Measurements from ENCODE around the gene HNRNPA2B1.
"Not testable (repeated sequence)": the region's sequence is repeated elsewhere in the genome, so short reads cannot be mapped to it uniquely, and the experiment has no call there.

HNRNPA2B1 gene

DNA sequence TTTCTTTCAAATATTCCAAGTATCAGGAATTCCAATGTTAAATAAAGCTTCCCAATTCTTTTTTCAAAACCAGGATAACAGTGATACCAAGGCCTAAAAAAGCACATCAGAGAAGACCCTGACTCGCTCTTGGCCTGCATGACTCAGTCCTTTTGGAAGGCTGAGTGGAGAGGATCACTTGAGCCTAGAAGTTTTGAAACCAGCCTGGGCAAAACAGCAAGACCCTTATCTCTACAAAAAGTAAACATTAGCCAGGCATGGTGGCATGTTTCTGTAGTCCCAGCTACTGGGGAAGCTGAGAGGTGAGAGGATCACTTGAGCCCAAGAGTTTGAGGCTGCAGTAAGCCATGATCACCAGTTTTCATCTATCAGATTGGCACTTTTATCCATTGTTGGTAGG is 29.9 kb downstream of the HNRNPA2B1 start:
- Histone ChIP-seq H3K4me3 (ENCODE audit: low read depth in 1 of 2, low read length in 2 of 2) (no peak overlapping the region), H3K36me3 (ENCODE audit: control insufficient read depth in 1 of 2, insufficient read depth in 2 of 2, low read length in 2 of 2) (no peaks in the 10 kb centered on the region), H3K27ac (ENCODE audit: low read length) (no peak overlapping the region), H3K27me3 (ENCODE audit: low read depth, low read length) (no peaks in the 10 kb centered on the region), H3K9me3 (ENCODE audit: control insufficient read depth in 1 of 2, low read length in 2 of 2) (no peaks in the 10 kb centered on the region), H3K4me1 (ENCODE audit: control insufficient read depth in 1 of 2, insufficient read depth in 2 of 2, low read length in 2 of 2) (no peaks in the 10 kb centered on the region)

DNA sequence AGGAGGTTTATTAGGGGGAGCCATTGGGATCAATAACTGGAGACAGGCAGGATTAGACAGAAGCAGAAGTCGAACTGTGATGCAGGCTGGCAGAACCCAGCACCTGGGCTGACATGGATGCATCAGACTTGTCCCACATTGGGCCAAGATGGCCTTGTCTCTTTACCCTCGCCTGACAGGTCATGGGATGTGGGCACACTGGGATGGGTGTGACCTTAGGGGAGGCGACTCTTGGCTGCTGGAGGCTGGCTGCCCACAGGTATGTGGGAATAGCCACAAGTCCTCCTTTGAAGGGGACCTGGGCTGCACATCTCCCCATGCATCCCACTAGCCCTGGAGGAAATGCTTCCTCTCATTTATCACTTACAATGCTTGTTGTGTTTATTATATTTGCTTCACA is 31.3 kb downstream of the HNRNPA2B1 start:
- Histone ChIP-seq H3K27ac (ENCODE audit: low read length) (no peak overlapping the region), H3K36me3 (ENCODE audit: control insufficient read depth in 1 of 2, insufficient read depth in 2 of 2, low read length in 2 of 2) (no peaks in the 10 kb centered on the region), H3K4me1 (ENCODE audit: control insufficient read depth in 1 of 2, insufficient read depth in 2 of 2, low read length in 2 of 2) (no peaks in the 10 kb centered on the region), H3K4me3 (ENCODE audit: low read depth in 1 of 2, low read length in 2 of 2) (no peak overlapping the region), H3K9me3 (ENCODE audit: control insufficient read depth in 1 of 2, low read length in 2 of 2) (no peaks in the 10 kb centered on the region), H3K27me3 (ENCODE audit: low read depth, low read length) (no peaks in the 10 kb centered on the region)

DNA sequence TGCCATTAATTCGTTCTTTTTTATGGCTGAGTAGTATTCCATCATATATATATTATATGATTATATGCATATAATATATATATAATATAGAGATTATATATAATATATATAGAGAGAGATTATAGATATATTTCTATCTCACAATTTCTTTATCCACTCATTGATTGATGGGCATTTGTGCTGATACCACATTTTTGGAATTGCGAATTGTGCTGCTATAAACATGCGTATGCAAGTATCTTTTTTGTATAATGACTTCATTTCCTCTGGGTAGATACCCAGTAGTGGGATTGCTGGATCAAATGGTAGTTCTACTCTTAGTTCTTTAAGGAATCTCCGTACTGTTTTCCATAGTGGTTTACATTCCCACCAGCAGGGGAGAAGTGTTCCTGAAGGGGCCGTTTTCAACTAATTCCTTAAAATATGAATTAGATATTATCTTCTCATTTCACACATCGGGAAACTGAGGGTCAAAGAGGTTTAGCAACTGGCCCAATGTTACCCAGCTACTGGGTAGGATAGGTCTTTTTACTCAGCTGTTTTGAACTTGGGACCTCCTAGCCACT is 32.0 kb downstream of the HNRNPA2B1 start:
- Histone ChIP-seq H3K4me3 (ENCODE audit: low read depth in 1 of 2, low read length in 2 of 2) (no peak overlapping the region), H3K27me3 (ENCODE audit: low read depth, low read length) (no peaks in the 10 kb centered on the region), H3K9me3 (ENCODE audit: control insufficient read depth in 1 of 2, low read length in 2 of 2) (no peaks in the 10 kb centered on the region), H3K4me1 (ENCODE audit: control insufficient read depth in 1 of 2, insufficient read depth in 2 of 2, low read length in 2 of 2) (no peaks in the 10 kb centered on the region), H3K36me3 (ENCODE audit: control insufficient read depth in 1 of 2, insufficient read depth in 2 of 2, low read length in 2 of 2) (no peaks in the 10 kb centered on the region), H3K27ac (ENCODE audit: low read length) (no peak overlapping the region)

DNA sequence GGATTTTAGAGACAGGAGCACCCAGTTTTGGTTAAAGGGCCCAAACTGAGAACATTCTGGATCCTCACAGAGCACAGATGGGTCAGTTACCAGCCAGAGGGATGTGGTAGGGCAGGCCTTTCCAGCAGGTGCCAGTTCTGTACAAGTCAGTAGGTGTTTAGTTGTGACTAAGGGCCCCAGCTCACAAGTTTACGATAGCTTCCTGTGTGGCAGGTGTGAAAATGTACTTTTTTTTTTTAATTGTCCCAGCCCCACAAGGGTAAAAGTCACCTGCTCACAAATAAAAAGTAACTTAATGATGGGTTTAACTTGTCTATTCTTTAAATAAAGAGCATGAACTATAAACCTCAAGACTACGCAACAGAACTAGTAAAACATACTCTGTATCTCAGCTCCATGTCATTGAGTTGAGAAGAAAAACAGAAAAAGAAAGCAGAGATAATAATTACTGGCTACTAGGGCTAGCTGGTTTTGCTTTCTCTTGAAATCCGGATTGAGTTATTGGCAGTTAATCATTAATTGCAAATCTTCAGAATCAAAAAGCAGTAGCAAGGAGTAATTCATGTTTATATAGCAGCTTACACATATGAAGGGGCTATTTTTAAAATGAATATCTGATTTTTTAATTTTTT is 33.1 kb downstream of the HNRNPA2B1 start:
- Histone ChIP-seq H3K4me3 (ENCODE audit: low read depth in 1 of 2, low read length in 2 of 2) (no peak overlapping the region), H3K27ac (ENCODE audit: low read length) (peak overlapping the region; percentile 34), H3K4me1 (ENCODE audit: control insufficient read depth in 1 of 2, insufficient read depth in 2 of 2, low read length in 2 of 2) (no peaks in the 10 kb centered on the region), H3K36me3 (ENCODE audit: control insufficient read depth in 1 of 2, insufficient read depth in 2 of 2, low read length in 2 of 2) (no peaks in the 10 kb centered on the region), H3K27me3 (ENCODE audit: low read depth, low read length) (no peaks in the 10 kb centered on the region), H3K9me3 (ENCODE audit: control insufficient read depth in 1 of 2, low read length in 2 of 2) (no peaks in the 10 kb centered on the region)

DNA sequence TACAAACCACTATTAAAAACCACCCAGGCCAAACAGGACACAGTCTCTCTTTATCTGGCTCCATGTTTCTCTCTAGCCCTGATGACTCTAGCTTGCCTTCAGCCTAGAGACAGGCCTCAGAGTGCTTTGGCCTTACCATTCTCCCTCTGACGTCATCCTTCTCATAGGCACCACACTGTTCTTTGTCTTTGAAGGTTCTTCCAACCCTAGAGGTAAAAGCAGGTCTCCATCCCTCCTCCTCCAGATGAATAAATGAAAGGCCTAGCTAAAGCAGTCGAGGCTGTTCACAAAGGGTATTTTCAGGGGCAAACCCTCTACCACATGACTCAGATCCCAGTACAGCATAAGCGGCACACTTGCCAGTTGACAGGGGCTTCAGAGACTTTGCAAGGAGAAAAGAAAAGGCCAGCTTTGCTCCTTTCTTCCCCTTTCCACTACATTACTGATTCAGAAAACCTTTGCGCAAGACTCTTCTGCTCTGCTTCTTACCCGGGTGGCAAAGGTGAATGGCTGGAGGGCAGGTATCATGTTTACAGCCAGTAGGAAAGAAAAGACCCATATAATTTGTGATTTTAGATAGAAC is 33.8 kb downstream of the HNRNPA2B1 start:
- H3K9me3 ChIP-seq (ENCODE audit: control insufficient read depth in 1 of 2, low read length in 2 of 2), result no peaks in the 10 kb centered on the region
- H3K4me3 ChIP-seq (ENCODE audit: low read depth in 1 of 2, low read length in 2 of 2), result no peak overlapping the region
- peak overlapping the region; percentile 34 for H3K27ac ChIP-seq (ENCODE audit: low read length)
- H3K27me3 ChIP-seq (ENCODE audit: low read depth, low read length), result no peaks in the 10 kb centered on the region
- H3K4me1 ChIP-seq (ENCODE audit: control insufficient read depth in 1 of 2, insufficient read depth in 2 of 2, low read length in 2 of 2), result no peaks in the 10 kb centered on the region
- no peaks in the 10 kb centered on the region for H3K36me3 ChIP-seq (ENCODE audit: control insufficient read depth in 1 of 2, insufficient read depth in 2 of 2, low read length in 2 of 2)

DNA sequence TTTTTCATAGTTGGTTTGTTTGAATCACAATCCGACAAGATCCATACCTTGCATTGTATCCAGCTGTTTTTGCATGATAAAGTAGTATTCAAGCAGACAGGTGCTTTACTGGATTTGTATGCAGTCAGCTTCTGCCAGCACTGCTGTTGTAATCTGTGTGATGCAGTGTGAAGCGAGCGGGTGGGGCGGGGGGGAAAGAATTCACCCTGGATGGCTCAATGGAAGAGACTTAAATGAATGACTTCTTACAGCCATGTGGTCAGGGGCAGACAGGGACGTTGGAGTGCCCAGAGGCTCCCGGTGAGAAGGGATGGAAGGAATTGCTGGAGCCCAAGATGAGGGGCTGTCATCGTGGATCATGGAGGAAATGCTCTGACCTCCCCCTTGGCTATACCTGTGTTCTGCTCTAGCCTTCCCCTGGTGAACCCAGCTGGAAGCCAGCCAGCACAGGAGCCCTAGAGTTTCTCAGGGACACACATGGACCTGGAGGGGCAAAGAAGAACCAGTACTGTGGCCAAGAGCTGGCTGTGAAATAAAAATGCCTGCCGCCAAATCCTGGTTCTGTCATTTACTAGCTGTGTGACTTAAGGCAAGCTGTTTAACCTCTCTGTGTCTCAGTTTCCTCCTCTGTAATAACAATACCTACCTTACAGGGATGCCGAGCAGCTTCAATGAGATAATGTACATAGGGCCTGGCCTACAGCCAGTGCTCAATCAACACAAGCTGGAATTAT is 34.4 kb downstream of the HNRNPA2B1 start:
- no peaks in the 10 kb centered on the region for H3K9me3 ChIP-seq (ENCODE audit: control insufficient read depth in 1 of 2, low read length in 2 of 2)
- no peaks in the 10 kb centered on the region for H3K4me1 ChIP-seq (ENCODE audit: control insufficient read depth in 1 of 2, insufficient read depth in 2 of 2, low read length in 2 of 2)
- H3K27ac ChIP-seq (ENCODE audit: low read length), result no peak overlapping the region

DNA sequence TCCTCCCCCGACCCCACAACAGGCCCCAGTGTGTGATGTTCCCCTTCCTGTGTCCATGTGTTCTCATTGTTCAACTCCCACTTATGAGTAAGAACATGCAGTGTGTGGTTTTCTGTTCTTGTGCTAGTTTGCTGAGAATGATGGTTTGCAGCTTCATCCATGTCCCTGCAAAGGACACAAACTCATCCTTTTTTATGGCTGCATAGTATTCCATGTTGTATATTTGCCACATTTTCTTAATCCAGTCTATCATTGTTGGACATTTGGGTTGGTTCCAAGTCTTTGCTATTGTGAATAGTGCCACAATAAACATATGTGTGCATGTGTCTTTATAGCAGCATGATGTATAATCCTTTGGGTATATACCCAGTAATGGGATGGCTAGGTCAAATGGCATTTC is 36.7 kb downstream of the HNRNPA2B1 start:
- H3K4me1 ChIP-seq (ENCODE audit: control insufficient read depth in 1 of 2, insufficient read depth in 2 of 2, low read length in 2 of 2); H3K27me3 ChIP-seq (ENCODE audit: low read depth, low read length); H3K4me3 ChIP-seq (ENCODE audit: low read depth in 1 of 2, low read length in 2 of 2); H3K36me3 ChIP-seq (ENCODE audit: control insufficient read depth in 1 of 2, insufficient read depth in 2 of 2, low read length in 2 of 2); H3K9me3 ChIP-seq (ENCODE audit: control insufficient read depth in 1 of 2, low read length in 2 of 2); H3K27ac ChIP-seq (ENCODE audit: low read length): not testable (repeated sequence)

More for the DNA sequence above, 34.4 kb downstream of the HNRNPA2B1 start:
- Histone ChIP-seq H3K4me3 (ENCODE audit: low read depth in 1 of 2, low read length in 2 of 2) (no peak overlapping the region), H3K27me3 (ENCODE audit: low read depth, low read length) (no peaks in the 10 kb centered on the region), H3K36me3 (ENCODE audit: control insufficient read depth in 1 of 2, insufficient read depth in 2 of 2, low read length in 2 of 2) (no peaks in the 10 kb centered on the region)

DNA sequence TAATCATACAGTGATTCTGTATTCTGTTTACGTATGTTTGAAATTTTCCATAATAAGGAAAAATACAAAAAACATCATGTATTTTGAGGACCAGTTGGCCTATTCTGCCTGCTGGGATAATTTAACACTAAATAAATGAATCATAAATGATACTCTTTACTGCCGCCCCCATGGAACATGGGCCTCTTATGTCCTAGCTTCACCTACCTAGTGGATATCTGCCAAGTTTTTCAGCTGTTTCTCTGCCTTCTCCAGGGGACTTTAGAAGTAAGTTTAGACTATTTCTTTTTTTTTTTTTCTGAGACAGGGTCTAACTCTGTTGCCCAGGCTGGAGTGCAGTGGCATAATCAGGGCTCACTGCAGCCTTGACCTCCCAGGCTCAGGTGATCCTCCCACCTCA is 38.1 kb downstream of the HNRNPA2B1 start:
- Histone ChIP-seq H3K4me3 (ENCODE audit: low read depth in 1 of 2, low read length in 2 of 2) (no peak overlapping the region), H3K27ac (ENCODE audit: low read length) (no peak overlapping the region), H3K9me3 (ENCODE audit: control insufficient read depth in 1 of 2, low read length in 2 of 2) (no peaks in the 10 kb centered on the region), H3K4me1 (ENCODE audit: control insufficient read depth in 1 of 2, insufficient read depth in 2 of 2, low read length in 2 of 2) (no peaks in the 10 kb centered on the region), H3K36me3 (ENCODE audit: control insufficient read depth in 1 of 2, insufficient read depth in 2 of 2, low read length in 2 of 2) (no peaks in the 10 kb centered on the region), H3K27me3 (ENCODE audit: low read depth, low read length) (no peaks in the 10 kb centered on the region)

DNA sequence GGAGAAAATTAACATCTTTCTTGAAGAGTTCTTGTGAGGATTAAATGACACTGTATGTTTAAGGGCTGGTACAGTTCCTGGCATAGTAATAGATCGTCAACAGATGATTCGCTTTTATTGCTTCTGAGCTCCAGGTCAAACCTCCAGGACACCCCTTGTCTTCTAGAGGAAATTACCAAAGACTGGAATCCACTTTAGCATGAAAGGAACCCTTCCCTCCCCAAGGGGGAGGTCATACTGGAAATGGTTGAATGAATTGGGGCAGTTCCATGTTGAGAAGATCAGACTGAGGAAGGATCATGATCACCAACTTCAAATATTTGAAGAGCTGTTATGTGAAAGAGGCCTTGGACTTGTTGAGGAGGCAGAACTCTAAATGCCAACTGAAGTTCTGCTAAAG is 39.6 kb downstream of the HNRNPA2B1 start:
- Histone ChIP-seq H3K9me3 (ENCODE audit: control insufficient read depth in 1 of 2, low read length in 2 of 2) (no peaks in the 10 kb centered on the region), H3K4me1 (ENCODE audit: control insufficient read depth in 1 of 2, insufficient read depth in 2 of 2, low read length in 2 of 2) (no peaks in the 10 kb centered on the region), H3K27ac (ENCODE audit: low read length) (no peak overlapping the region), H3K27me3 (ENCODE audit: low read depth, low read length) (no peaks in the 10 kb centered on the region), H3K36me3 (ENCODE audit: control insufficient read depth in 1 of 2, insufficient read depth in 2 of 2, low read length in 2 of 2) (no peaks in the 10 kb centered on the region), H3K4me3 (ENCODE audit: low read depth in 1 of 2, low read length in 2 of 2) (no peak overlapping the region)

DNA sequence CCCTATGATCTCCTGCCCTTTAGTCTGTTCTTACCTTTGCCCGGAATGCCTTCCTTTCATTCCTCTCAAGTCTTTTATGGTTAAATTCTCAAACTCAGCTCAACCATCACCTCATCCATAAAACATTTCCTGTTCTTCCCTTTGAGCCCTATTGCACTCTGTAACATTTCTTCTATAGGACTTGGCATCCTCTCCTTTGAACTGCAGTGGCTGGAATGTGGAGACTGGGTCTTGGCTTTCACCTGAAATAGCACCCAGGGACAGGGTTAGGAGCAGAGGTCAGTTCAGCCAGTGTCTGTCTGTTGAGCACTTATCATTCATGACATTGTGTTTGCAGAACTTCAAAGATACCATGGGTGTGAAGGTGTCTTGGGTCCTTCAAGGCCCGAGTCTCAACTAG is 41.3 kb downstream of the HNRNPA2B1 start:
- Histone ChIP-seq H3K4me1 (ENCODE audit: control insufficient read depth in 1 of 2, insufficient read depth in 2 of 2, low read length in 2 of 2) (no peaks in the 10 kb centered on the region), H3K9me3 (ENCODE audit: control insufficient read depth in 1 of 2, low read length in 2 of 2) (no peaks in the 10 kb centered on the region), H3K36me3 (ENCODE audit: control insufficient read depth in 1 of 2, insufficient read depth in 2 of 2, low read length in 2 of 2) (no peaks in the 10 kb centered on the region), H3K4me3 (ENCODE audit: low read depth in 1 of 2, low read length in 2 of 2) (no peak overlapping the region), H3K27ac (ENCODE audit: low read length) (no peak overlapping the region), H3K27me3 (ENCODE audit: low read depth, low read length) (no peaks in the 10 kb centered on the region)

DNA sequence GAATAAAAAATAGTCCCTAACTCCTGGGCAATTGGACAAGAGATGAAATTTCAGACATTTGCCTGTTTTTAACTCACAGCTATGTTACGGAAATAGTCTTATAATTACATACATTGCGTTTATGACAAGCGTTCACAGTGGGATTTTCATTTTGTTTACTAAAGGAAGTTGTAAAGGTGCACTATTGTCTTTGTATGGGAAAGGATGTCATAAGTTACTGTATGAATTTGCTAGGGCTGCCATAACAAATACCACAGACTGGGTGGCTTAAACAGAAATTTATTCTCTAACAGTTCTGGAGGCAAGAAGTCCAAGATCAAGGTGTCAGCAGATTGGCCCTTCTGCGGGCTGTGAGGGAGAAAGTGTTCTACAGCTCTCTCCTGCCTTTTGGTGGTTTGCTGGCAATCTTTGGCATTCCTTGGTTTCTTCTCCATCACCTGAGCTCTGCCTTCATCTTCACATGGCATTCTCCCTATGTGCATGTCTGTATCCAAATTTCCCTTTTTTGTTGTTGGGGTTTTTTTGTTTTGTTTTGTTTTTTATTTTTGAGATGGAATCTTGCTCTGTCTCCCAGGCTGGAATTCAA is 42.9 kb downstream of the HNRNPA2B1 start:
- no peaks in the 10 kb centered on the region for H3K27me3 ChIP-seq (ENCODE audit: low read depth, low read length)

More for the DNA sequence above, 42.9 kb downstream of the HNRNPA2B1 start:
- Histone ChIP-seq H3K4me1 (ENCODE audit: control insufficient read depth in 1 of 2, insufficient read depth in 2 of 2, low read length in 2 of 2) (peaks cover 0 to 2% of the 10 kb centered on the region in 2 donors), H3K36me3 (ENCODE audit: control insufficient read depth in 1 of 2, insufficient read depth in 2 of 2, low read length in 2 of 2) (no peaks in the 10 kb centered on the region), H3K9me3 (ENCODE audit: control insufficient read depth in 1 of 2, low read length in 2 of 2) (no peaks in the 10 kb centered on the region), H3K4me3 (ENCODE audit: low read depth in 1 of 2, low read length in 2 of 2) (no peak overlapping the region), H3K27ac (ENCODE audit: low read length) (no peak overlapping the region)
